Glutamatergic neuron (in vitro differentiated cells): ENCODE results near the gene SLC16A1. TPM values are rescaled to one million over a fixed set of nuclear protein-coding genes. Genes with fewer than 3 reads are reported as not detected.
"Not testable (repeated sequence)": the region's sequence is repeated elsewhere in the genome, so short reads cannot be mapped to it uniquely, and the experiment has no call there.

Experiments
- DNase-seq: peaks from one replicate; pipeline ENCODE4 v3.0.0; 2022
- H3K27ac Mint-ChIP-seq: one replicate; pipeline ENCODE4 v1.8.0; 2020; ENCODE audit warnings: mild to moderate bottlenecking, mixed read lengths, inconsistent platforms; ENCODE audit not compliant: unreplicated experiment
- H3K27me3 Mint-ChIP-seq: one replicate; pipeline ENCODE4 v1.8.0; 2020; ENCODE audit warnings: mild to moderate bottlenecking, moderate library complexity, mixed read lengths, inconsistent platforms; ENCODE audit not compliant: unreplicated experiment
- H3K36me3 Mint-ChIP-seq: one replicate; pipeline ENCODE4 v1.8.0; 2020; ENCODE audit warnings: mild to moderate bottlenecking, mixed read lengths, inconsistent platforms; ENCODE audit not compliant: unreplicated experiment
- H3K4me1 Mint-ChIP-seq: one replicate; pipeline ENCODE4 v1.8.0; 2020; ENCODE audit warnings: mild to moderate bottlenecking, low read depth, mixed read lengths, inconsistent platforms; ENCODE audit not compliant: unreplicated experiment
- H3K4me3 Mint-ChIP-seq: one replicate; pipeline ENCODE4 v1.8.0; 2020; ENCODE audit warnings: mild to moderate bottlenecking, mixed read lengths, inconsistent platforms; ENCODE audit not compliant: unreplicated experiment
- H3K9me3 Mint-ChIP-seq: one replicate; pipeline ENCODE4 v1.8.0; 2020; ENCODE audit warnings: mild to moderate bottlenecking, moderate library complexity, mixed read lengths, inconsistent platforms; ENCODE audit not compliant: unreplicated experiment
- CTCF ChIP-seq: fragments of 200-600 bp; sonication (generic); IDR thresholded peaks from one replicate; pipeline ENCODE4 v1.5.0; 2021; ENCODE audit not compliant: partially characterized antibody, unreplicated experiment
- total RNA-seq: library from RNA; stranded (reverse); fragmentation: NEBNext Ultra II Directional; extraction: Animal tissue kit (Norgen Biotek cat#: 25700); gene quantifications from one replicate; pipeline ENCODE4 v1.2.1, GENCODE V29; 2021; ENCODE audit not compliant: unreplicated experiment

The SLC16A1 gene
- total RNA-seq, 1 donor from 2014 or later: 39.5 TPM

GRCh38 chr1:112973788-112974187, 17.8 kb upstream of the SLC16A1 start:
- Mint-ChIP-seq H3K27me3 (no peaks in the 10 kb centered on the region), H3K36me3 (no peaks in the 10 kb centered on the region), H3K4me1 (no peaks in the 10 kb centered on the region), H3K4me3 (no peak overlapping the region), H3K9me3 (peaks cover 1% of the 10 kb centered on the region), H3K27ac (no peak overlapping the region)
- TF ChIP-seq CTCF: no peak
- no peak for DNase-seq

- no peak overlapping the region for H3K27ac Mint-ChIP-seq
- H3K9me3 Mint-ChIP-seq: peaks cover 1% of the 10 kb centered on the region
- no peak for TF ChIP-seq CTCF
- H3K4me3 Mint-ChIP-seq: no peak overlapping the region
- H3K4me1 Mint-ChIP-seq: no peaks in the 10 kb centered on the region
- no peak for DNase-seq
- no peaks in the 10 kb centered on the region for H3K27me3 Mint-ChIP-seq
- no peaks in the 10 kb centered on the region for H3K36me3 Mint-ChIP-seq
These were observed 15.0 kb upstream of the SLC16A1 start for GRCh38 chr1:112971006-112971405.

- no peak for TF ChIP-seq CTCF
- Mint-ChIP-seq H3K9me3 (no peaks in the 10 kb centered on the region), H3K4me1 (peaks cover 2% of the 10 kb centered on the region), H3K36me3 (no peaks in the 10 kb centered on the region), H3K27me3 (no peaks in the 10 kb centered on the region), H3K4me3 (no peak overlapping the region), H3K27ac (no peak overlapping the region)
- no peak for DNase-seq
These were observed 8.4 kb upstream of the SLC16A1 start for GRCh38 chr1:112964347-112964746.

GRCh38 chr1:112961072-112961471, 5.1 kb upstream of the SLC16A1 start:
- DNase-seq: no peak
- Mint-ChIP-seq H3K36me3 (no peaks in the 10 kb centered on the region), H3K4me3 (no peak overlapping the region), H3K27me3 (no peaks in the 10 kb centered on the region), H3K4me1 (peaks cover 6% of the 10 kb centered on the region), H3K27ac (no peak overlapping the region), H3K9me3 (peaks cover 3% of the 10 kb centered on the region)
- TF ChIP-seq CTCF: no peak

DNA sequence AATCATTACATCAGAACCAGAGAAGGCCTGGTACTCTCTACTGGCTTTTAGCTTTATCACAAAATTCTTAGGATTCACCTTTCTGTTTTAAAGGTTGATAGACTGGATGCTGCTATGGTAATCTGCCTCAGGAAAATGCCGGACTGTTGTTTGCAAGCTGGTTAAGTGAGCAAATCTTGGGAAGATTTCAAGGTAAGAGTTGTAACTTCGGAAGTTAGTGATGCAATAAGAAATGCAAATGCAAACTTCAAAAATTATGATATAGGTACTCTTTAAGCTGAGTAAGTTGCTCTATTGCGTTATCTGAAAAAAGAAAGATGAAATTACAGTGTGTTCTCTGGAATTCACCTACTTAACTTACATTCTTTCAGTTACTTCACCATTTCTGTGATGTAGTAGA, 4.4 kb upstream of the SLC16A1 start:
- H3K4me1 Mint-ChIP-seq: peaks cover 6% of the 10 kb centered on the region

DNA sequence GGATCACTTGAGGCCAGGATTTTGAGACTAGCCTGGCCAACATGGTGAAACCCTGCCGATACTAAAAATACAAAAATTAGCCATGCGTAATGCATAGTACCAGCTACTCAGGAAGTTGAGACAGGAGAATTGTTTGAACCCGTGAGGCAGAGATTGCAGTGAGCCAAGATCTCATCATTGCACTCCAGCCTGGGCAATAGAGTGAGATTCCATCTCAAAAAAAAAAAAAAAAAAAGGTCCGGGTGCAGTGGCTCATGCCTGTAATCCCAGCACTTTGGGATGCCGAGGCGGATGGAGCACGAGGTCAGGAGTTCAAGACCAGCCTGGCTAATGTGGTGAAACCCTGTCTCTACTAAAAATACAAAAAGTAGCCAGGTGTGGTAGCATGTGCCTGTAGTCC, 2.2 kb upstream of the SLC16A1 start:
- not testable (repeated sequence) for DNase-seq, H3K27ac Mint-ChIP-seq, H3K27me3 Mint-ChIP-seq, H3K4me3 Mint-ChIP-seq, H3K9me3 Mint-ChIP-seq, H3K36me3 Mint-ChIP-seq
- peaks cover 21% of the 10 kb centered on the region for H3K4me1 Mint-ChIP-seq

More for the DNA sequence above, 4.4 kb upstream of the SLC16A1 start:
- Mint-ChIP-seq H3K9me3 (peaks cover 3% of the 10 kb centered on the region), H3K4me3 (no peak overlapping the region), H3K27me3 (no peaks in the 10 kb centered on the region), H3K36me3 (no peaks in the 10 kb centered on the region), H3K27ac (no peak overlapping the region)
- no peak for DNase-seq
- TF ChIP-seq CTCF: no peak
